Left renal pelvis (tissue), 4 donors: Measurements from ENCODE around the gene CSNK2A1. TPM values are rescaled to one million over a fixed set of nuclear protein-coding genes. Genes with fewer than 3 reads are reported as not detected.

Experiments used
- DNase-seq, 4 donors: peaks; one replicate each; pipeline ENCODE4 v3.0.0-alpha.2; 2013; ENCODE audit warnings: low read depth in 4 of 4, low spot score in 3 of 4
- polyA plus RNA-seq, 4 donors: library from polyadenylated mRNA; unstranded; fragments of 120-200 nt; gene quantifications; one replicate each; pipeline ENCODE4 v1.2.1, GENCODE V29; 2013; ENCODE audit not compliant: insufficient read length in 4 of 4

The CSNK2A1 gene
- polyA plus RNA-seq, 4 donors, result 111 to 158 (median 146) TPM

- no peak for DNase-seq
Measured at GRCh38 chr20:568097-568652, 24.6 kb upstream of the CSNK2A1 start.

- DNase-seq, result no peak
Measured at GRCh38 chr20:564192-564591, 20.6 kb upstream of the CSNK2A1 start.

GRCh38 chr20:563187-563586, 19.6 kb upstream of the CSNK2A1 start:
- DNase-seq, result no peak

GRCh38 chr20:562232-562897, 18.8 kb upstream of the CSNK2A1 start:
- no peak for DNase-seq

GRCh38 chr20:561437-562231, 18.0 kb upstream of the CSNK2A1 start:
- no peak for DNase-seq

- DNase-seq, result no peak
Measured at GRCh38 chr20:560680-561079, 17.1 kb upstream of the CSNK2A1 start.

GRCh38 chr20:558117-558516, 14.5 kb upstream of the CSNK2A1 start:
- DNase-seq, result no peak

- no peak for DNase-seq
Measured at GRCh38 chr20:556984-557383, 13.4 kb upstream of the CSNK2A1 start.

- no peak for DNase-seq
Measured at GRCh38 chr20:555976-556385, 12.4 kb upstream of the CSNK2A1 start.

- DNase-seq, result no peak
Measured at GRCh38 chr20:550611-551010, 7.0 kb upstream of the CSNK2A1 start.

- DNase-seq, result no peak
Measured at GRCh38 chr20:549722-550496, 6.3 kb upstream of the CSNK2A1 start.

- DNase-seq, result no peak
Measured at GRCh38 chr20:548906-549305, 5.3 kb upstream of the CSNK2A1 start.

GRCh38 chr20:547394-547793, 3.8 kb upstream of the CSNK2A1 start:
- no peak for DNase-seq

- DNase-seq, result no peak
Measured at GRCh38 chr20:546353-546752, 2.8 kb upstream of the CSNK2A1 start.

- DNase-seq, result no peak
Measured at GRCh38 chr20:544153-544725, 649 bp upstream of the CSNK2A1 start.

GRCh38 chr20:542777-543368, 717 bp downstream of the CSNK2A1 start:
- peak in 1 of 4 donors; percentile 14 for DNase-seq

GRCh38 chr20:540391-541201, 3.0 kb downstream of the CSNK2A1 start:
- no peak for DNase-seq

GRCh38 chr20:539848-540247, 3.7 kb downstream of the CSNK2A1 start:
- no peak for DNase-seq

- DNase-seq, result no peak
Measured at GRCh38 chr20:539191-539590, 4.4 kb downstream of the CSNK2A1 start.

- DNase-seq, result no peak
Measured at GRCh38 chr20:537983-538382, 5.6 kb downstream of the CSNK2A1 start.
